Measurements from ENCODE around the gene ABCA7.
A peak's percentile ranks its signal among the peaks of the same experiment; 100 is the strongest.

The ABCA7 gene

GRCh38 chr19:1072371-1073015 lies 32.6 kb downstream of the ABCA7 start:
- ATAC-seq, result no peak

- ATAC-seq, result no peak
Measured at GRCh38 chr19:1073063-1073955, 33.4 kb downstream of the ABCA7 start.

GRCh38 chr19:1073956-1074517 lies 34.1 kb downstream of the ABCA7 start:
- no peak for ATAC-seq

GRCh38 chr19:1074544-1075283 lies 34.8 kb downstream of the ABCA7 start:
- ATAC-seq, result peak; percentile 15

- ATAC-seq, result no peak
Measured at GRCh38 chr19:1076046-1076386, 36.1 kb downstream of the ABCA7 start.

GRCh38 chr19:1076951-1077350 lies 37.0 kb downstream of the ABCA7 start:
- ATAC-seq, result peak; percentile 91 to 92

- ATAC-seq, result no peak
Measured at GRCh38 chr19:1079566-1080111, 39.7 kb downstream of the ABCA7 start.

- no peak for ATAC-seq
Measured at GRCh38 chr19:1080360-1081161, 40.7 kb downstream of the ABCA7 start.

- no peak for ATAC-seq
Measured at GRCh38 chr19:1081301-1082164, 41.6 kb downstream of the ABCA7 start.

- peak; percentile 50 to 62 for ATAC-seq
Measured at GRCh38 chr19:1082165-1082927, 42.4 kb downstream of the ABCA7 start.

- no peak for ATAC-seq
Measured at GRCh38 chr19:1082928-1083816, 43.3 kb downstream of the ABCA7 start.

- no peak for ATAC-seq
Measured at GRCh38 chr19:1084024-1084868, 44.3 kb downstream of the ABCA7 start.

GRCh38 chr19:1085053-1085658 lies 45.2 kb downstream of the ABCA7 start:
- no peak for ATAC-seq

GRCh38 chr19:1085676-1086442 lies 46.0 kb downstream of the ABCA7 start:
- ATAC-seq, result no peak

- ATAC-seq, result no peak
Measured at GRCh38 chr19:1086613-1087012, 46.7 kb downstream of the ABCA7 start.

GRCh38 chr19:1087813-1088415 lies 48.0 kb downstream of the ABCA7 start:
- peak; percentile 17 to 30 for ATAC-seq

Measured in activated CD4-positive, CD25-positive, alpha-beta regulatory T cell treated with anti-CD3 and anti-CD28 coated beads, Interleukin-2, amount 50 U/mL, for 24 hours (primary cell).